WTC11 (cell line): Measurements from ENCODE around the gene WDHD1.

Source experiments
- CREB1 ChIP-seq: sonication (generic); formaldehyde crosslinking; IDR thresholded peaks from 2 replicates; pipeline ENCODE4 v1.8.0; 2023; ENCODE audit warnings: mild to moderate bottlenecking, missing genetic modification reagents
- JUN ChIP-seq: sonication (generic); formaldehyde crosslinking; IDR thresholded peaks from 2 replicates; pipeline ENCODE4 v1.8.0; 2023; ENCODE audit warnings: mild to moderate bottlenecking, missing genetic modification reagents
- NFE2L1 ChIP-seq: sonication (generic); formaldehyde crosslinking; IDR thresholded peaks from 2 replicates; pipeline ENCODE4 v1.8.1; 2023; ENCODE audit warnings: missing genetic modification reagents
- NFYB ChIP-seq: sonication (generic); formaldehyde crosslinking; conservative IDR thresholded peaks from 2 replicates; pipeline ENCODE4 v1.8.0; 2022; ENCODE audit warnings: low read depth, missing genetic modification reagents
- SMAD4 ChIP-seq: sonication (generic); formaldehyde crosslinking; IDR thresholded peaks from 2 replicates; pipeline ENCODE4 v1.8.0; 2022; ENCODE audit warnings: mild to moderate bottlenecking, missing genetic modification reagents
- SP1 ChIP-seq: sonication (generic); formaldehyde crosslinking; conservative IDR thresholded peaks from 2 replicates; pipeline ENCODE4 v1.8.1; 2022; ENCODE audit warnings: missing genetic modification reagents
- TF ChIP-seq, protein P1 (sequence below): sonication (generic); formaldehyde crosslinking; IDR thresholded peaks from 2 replicates; pipeline ENCODE4 v1.8.1; 2022; ENCODE audit warnings: low read depth, missing genetic modification reagents, borderline replicate concordance
- TF ChIP-seq, protein P2 (sequence below): fragments of 200-600 bp; IDR thresholded peaks from 2 replicates; pipeline ENCODE4 v1.8.0; 2022; ENCODE audit warnings: antibody characterized with exemption

DNA sequence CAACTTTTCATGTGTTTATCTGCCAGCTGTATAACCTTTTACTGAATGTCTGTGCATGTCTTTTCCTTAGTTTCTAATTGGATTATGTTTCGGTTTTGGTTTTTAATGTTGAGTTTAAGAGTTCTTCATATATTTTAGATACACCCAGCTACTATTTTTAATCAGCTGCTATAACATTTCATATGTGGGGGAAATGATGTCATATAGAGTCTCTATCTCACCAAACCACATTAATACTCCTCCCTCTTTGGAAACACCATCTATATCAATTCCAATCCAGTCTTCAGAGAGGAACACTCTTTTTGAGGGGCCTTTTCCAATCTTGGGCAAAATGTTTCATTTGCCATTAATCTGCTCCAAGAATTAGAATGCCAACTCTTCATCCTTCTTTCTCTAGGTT is 95.8 kb downstream of the WDHD1 start:
- TF ChIP-seq, protein P1, sequence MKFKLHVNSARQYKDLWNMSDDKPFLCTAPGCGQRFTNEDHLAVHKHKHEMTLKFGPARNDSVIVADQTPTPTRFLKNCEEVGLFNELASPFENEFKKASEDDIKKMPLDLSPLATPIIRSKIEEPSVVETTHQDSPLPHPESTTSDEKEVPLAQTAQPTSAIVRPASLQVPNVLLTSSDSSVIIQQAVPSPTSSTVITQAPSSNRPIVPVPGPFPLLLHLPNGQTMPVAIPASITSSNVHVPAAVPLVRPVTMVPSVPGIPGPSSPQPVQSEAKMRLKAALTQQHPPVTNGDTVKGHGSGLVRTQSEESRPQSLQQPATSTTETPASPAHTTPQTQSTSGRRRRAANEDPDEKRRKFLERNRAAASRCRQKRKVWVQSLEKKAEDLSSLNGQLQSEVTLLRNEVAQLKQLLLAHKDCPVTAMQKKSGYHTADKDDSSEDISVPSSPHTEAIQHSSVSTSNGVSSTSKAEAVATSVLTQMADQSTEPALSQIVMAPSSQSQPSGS (CRISPR knock-in tag) = no peak
- TF ChIP-seq CREB1 (no peak), SP1 (CRISPR knock-in tag) (no peak), NFYB (CRISPR knock-in tag) (no peak), NFE2L1 (CRISPR knock-in tag) (no peak), JUN (no peak), SMAD4 (CRISPR knock-in tag) (no peak)
- TF ChIP-seq, protein P2, sequence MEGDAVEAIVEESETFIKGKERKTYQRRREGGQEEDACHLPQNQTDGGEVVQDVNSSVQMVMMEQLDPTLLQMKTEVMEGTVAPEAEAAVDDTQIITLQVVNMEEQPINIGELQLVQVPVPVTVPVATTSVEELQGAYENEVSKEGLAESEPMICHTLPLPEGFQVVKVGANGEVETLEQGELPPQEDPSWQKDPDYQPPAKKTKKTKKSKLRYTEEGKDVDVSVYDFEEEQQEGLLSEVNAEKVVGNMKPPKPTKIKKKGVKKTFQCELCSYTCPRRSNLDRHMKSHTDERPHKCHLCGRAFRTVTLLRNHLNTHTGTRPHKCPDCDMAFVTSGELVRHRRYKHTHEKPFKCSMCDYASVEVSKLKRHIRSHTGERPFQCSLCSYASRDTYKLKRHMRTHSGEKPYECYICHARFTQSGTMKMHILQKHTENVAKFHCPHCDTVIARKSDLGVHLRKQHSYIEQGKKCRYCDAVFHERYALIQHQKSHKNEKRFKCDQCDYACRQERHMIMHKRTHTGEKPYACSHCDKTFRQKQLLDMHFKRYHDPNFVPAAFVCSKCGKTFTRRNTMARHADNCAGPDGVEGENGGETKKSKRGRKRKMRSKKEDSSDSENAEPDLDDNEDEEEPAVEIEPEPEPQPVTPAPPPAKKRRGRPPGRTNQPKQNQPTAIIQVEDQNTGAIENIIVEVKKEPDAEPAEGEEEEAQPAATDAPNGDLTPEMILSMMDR = no peak
